ENCODE measurements around the gene SMC2.

The SMC2 gene

GRCh38 chr9:104093647-104094533 lies at the start of gene SMC2:
Gene SMC2, plus strand, starts transcription at chr9:104094309. Its CDS starts 1,076 bp downstream, at chr9:104095385.
- peak; percentile 45 to 95 (median 84) for DNase-seq

DNA sequence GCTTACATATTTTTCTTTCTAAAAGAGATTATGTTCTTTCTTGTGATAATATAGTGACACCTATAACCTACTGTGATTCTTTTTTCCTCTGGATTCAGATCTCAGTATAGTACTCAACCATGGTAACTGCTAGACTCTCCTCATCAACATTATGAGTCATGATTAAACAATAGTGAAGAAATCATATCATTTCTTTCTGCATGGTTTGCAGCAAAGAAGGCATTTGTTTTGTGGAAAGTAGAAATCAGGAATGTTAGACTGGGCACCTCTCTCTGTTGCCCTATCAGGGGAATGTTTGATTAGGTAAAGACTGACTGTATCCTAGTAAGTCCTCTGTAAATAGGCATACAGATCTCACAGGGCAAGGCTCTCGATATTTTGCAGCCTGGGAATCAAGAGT lies 25.6 kb upstream of the SMC2 start:
- DNase-seq, result no peak

DNA sequence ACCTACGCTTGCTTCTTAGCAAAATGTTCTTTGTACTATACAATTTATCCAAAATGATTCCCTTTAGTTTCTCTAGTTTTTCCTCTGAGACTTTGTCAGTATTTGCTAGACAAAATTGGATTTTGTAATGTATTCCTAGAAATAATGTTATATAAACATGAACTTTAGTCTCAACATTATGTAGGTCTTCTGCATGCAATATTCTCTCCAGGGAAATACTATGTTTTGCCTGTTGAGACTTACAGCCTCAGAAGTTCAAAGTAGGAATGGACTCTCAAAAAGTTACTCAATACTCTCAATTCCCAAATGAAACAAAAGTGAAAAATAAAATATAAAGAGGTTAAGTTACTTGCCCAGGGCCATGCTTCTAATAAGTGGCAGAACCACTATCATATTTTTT lies 24.8 kb upstream of the SMC2 start:
- no peak for DNase-seq

DNA sequence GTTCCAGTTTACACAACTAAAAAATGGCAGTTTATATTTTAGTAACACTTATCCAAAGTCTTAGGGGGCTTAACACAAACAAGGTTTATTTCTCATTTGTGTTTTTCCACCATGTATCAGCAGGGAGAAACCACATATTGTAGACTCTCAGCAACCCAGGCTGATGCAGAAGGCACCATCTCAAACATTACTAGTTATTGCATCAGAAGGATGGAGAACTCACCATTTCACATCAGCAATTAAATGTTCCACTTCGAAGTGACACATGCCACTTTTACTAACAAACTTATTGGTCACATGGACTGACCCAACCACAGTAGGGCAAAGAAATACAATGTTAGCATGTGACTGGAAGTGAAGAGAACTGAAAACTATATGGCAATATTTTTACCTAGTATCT lies 22.5 kb upstream of the SMC2 start:
- DNase-seq, result no peak

DNA sequence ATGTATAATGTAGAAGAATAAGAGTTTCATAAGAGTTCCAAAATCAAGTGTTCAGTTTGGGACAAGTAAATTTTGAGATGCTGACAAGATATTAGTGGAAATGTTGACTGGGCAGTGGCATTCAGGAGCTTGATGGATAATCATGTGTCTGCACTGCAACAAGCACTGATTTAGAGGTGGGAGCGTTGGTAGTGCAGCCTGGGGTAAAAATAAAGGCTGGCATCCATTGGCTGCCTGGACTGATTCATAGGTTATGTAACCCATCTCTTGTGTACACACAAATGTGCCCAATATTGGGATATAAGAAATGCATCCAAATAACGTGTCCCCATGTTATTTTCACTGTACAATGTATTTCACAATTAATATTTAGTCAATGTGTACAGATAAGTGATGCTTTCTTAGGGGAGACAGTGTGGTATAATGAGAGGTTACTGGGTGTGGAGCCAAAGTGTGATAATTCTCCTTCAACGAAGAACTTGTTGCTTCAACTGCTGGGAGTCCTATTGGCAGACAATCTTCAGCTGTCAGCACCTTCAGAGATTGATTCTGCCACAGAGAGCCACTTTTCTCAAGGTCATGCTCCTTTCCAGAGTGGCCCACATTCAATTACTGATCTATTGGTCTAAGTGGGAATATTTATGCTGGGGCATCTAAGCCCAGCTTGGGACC lies 20.9 kb upstream of the SMC2 start:
- no peak for DNase-seq

- DNase-seq, result no peak
Observed at GRCh38 chr9:104073770-104074133, 20.4 kb upstream of the SMC2 start.

- no peak for DNase-seq
Observed at GRCh38 chr9:104074876-104075275, 19.2 kb upstream of the SMC2 start.

DNA sequence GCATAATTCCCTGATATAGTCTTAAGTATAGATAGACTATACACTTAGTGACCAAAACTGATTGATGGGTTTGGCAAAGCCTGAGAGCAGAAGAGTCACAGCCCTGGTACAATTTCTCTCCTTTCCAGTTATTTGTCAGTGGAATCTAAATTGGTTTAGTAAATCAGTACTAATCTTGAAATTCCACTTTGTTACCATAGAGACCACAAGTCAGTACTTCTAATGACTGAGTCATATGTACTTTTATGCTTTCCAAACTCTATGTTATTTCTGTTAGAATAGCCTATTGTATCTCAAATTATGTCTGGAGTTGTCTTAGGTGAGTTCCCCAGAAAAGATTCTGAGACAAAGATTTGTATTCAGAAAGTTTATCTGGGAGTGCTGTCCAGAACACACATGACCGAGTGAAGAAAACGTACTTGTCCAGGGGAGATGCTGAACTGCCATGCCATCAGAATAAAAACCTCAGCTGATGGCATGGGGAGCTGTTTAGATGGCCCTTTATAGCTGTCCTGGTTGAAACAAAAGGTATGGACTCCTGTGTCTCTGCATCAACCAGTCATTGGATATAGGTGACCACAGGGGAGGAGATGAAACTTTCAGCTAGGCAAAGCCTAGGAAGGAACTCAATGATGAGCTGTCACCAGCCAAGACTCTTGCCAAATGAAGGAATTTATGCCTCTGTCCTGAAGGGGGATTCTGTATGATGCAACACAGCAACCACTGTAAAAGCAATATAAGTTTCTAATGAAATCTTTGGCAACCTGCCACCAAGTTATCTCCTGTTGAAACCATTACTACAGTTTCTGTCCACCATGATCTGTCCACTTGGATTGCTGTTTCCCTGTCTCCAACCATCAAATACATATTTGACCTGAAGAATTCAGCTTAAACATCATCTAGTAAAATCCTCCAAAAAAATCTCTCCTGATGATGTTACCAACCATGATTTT lies 18.0 kb upstream of the SMC2 start:
- no peak for DNase-seq

DNA sequence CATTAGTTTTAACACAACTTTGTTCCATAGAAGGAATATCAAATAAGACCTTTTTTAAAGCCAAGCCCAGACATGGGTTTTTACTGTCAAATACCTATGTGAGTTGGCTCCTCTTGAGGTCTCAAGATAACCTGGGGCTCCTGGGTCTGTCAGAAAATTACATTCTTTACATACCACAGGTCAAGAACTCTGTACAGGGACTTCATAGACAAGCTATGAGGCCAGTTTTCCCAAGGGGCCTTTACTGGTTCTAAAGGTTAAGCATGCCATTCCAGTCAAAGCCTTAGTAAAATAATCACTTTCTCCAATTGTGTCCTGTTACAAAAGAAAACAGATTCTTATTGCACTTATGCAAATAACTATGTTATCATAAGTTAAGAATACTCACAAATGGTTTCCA lies 15.5 kb upstream of the SMC2 start:
- DNase-seq, result no peak

GRCh38 chr9:104080983-104081382 lies 13.1 kb upstream of the SMC2 start:
- DNase-seq, result no peak

GRCh38 chr9:104082168-104082567 lies 11.9 kb upstream of the SMC2 start:
- no peak for DNase-seq

- no peak for DNase-seq
Observed at GRCh38 chr9:104085525-104085924, 8.6 kb upstream of the SMC2 start.

DNA sequence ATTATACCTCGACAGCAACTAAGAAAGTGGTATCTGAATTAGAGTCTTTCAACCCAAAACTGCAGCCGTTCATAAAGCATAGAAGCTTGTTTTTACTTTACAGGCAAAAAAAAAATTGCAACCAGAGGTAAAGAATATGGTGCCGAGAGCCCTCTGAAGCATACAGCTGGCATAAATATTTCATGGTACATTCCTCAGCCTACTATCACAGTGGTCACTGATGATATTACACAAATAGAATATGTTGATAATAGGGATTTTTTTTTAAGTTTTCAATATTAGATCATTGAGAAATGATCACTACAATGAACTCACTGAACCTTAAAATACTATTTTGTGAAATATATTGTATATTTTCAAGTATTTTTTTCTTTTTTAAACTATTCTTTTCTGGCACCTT lies 6.2 kb upstream of the SMC2 start:
- no peak for DNase-seq

DNA sequence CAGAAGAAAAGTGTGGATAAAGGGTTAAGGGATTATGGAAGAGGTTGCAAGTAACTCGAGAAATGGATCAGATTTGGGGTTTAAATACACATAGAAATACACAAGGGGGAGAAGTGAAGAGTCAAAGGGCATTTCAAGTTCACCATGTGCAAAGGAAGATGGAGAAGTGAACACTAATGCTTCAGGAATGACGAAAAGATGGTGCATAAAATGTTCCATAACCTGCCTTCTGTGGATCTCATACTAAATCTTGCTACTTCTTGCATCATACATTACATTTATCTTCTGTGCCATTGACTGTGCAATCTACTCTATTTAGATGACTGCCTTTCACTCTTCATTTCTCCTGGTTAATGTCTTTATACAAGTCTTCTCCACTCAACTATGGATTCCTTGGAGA lies 5.7 kb upstream of the SMC2 start:
- DNase-seq, result no peak

GRCh38 chr9:104090578-104090977 lies 3.5 kb upstream of the SMC2 start:
- no peak for DNase-seq

DNA sequence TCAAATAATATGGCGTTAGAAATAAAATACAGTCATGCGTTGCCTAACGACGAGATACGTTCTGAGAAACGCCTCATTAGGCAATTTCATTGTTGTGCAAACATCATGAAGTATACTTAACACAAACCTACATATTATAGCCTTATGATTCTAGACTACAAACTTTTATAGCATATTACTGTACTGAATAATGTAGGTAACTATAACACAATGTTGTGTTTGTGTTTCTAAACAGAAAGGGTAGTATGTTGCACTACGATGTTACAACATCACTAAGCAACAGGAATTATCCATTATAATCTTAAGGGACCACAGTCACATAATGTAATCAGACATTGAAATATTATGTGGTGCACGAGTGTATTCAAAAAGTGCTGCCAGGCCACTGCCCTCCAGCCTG lies 3.0 kb upstream of the SMC2 start:
- DNase-seq, result no peak

GRCh38 chr9:104091708-104092107 lies 2.4 kb upstream of the SMC2 start:
- peak in 3 of 51 donors; percentile 1 to 35 (median 4) for DNase-seq

GRCh38 chr9:104092192-104092591 lies 1.9 kb upstream of the SMC2 start:
- no peak for DNase-seq

- peak in 1 of 51 donors; percentile 45 for DNase-seq
Observed at GRCh38 chr9:104092875-104093600, 1.1 kb upstream of the SMC2 start.

GRCh38 chr9:104094534-104095015 lies 466 bp downstream of the SMC2 start:
- DNase-seq, result no peak

DNA sequence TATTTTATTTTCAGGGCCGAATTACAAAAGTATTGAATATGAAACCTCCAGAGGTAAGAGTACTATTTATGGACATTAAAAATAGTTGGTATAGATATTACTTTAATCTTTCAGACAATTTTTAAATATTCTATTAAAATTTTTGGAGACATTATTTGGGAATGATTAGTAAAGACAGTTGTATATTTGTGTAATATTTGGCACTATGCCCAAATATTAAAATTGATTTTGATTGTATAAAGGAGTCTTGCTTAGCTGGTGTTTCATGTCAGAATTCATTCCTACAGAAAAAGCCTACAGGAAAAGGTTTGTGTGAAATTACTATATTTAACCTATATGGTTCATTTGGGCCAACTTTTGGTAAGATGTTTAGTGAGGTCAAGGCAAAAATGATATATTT lies 5.5 kb downstream of the SMC2 start:
- no peak for DNase-seq

Data from hypothalamus (tissue), 51 donors.